WERI-Rb-1 (cell line): ENCODE results near the gene SOX18.
A peak's percentile ranks its signal among the peaks of the same experiment; 100 is the strongest.

ENCODE experiments used
- DNase-seq: peaks from one replicate; pipeline ENCODE4 v3.0.0-alpha.2; 2020
- H3K27ac ChIP-seq: fragments of 250-450 bp; sonication (Bioruptor Pico); 2 replicates; pipeline ENCODE4 v1.5.1; 2020; ENCODE audit warnings: mild to moderate bottlenecking, moderate library complexity
- H3K27me3 ChIP-seq: fragments of 250-450 bp; sonication (Bioruptor Pico); 2 replicates; pipeline ENCODE4 v1.5.1; 2021; ENCODE audit warnings: mild to moderate bottlenecking, low read depth, moderate library complexity; ENCODE audit not compliant: insufficient read depth, severe bottlenecking
- H3K36me3 ChIP-seq: fragments of 250-450 bp; sonication (Bioruptor Pico); 2 replicates; pipeline ENCODE4 v1.5.1; 2020; ENCODE audit warnings: mild to moderate bottlenecking, moderate library complexity
- H3K4me3 ChIP-seq: 2 replicates; pipeline ENCODE4 v1.5.1; 2011; ENCODE audit warnings: low read depth, mild to moderate bottlenecking, control low read depth, low read length
- H3K9me3 ChIP-seq: fragments of 250-450 bp; sonication (Bioruptor Pico); 2 replicates; pipeline ENCODE4 v1.5.1; 2021; ENCODE audit warnings: mild to moderate bottlenecking, moderate library complexity; ENCODE audit not compliant: severe bottlenecking
- CTCF ChIP-seq: IDR thresholded peaks from 2 replicates; pipeline ENCODE4 v1.5.1; 2011; ENCODE audit warnings: low read depth, mild to moderate bottlenecking, control low read depth, inconsistent platforms, low read length

Gene SOX18

GRCh38 chr20:64037498-64038213, 11.8 kb downstream of the SOX18 start:
- H3K4me3 ChIP-seq: peak overlapping the region; percentile 49
- TF ChIP-seq CTCF: no peak
- H3K36me3 ChIP-seq: no peaks in the 10 kb centered on the region
- peak; percentile 48 for DNase-seq
- H3K27me3 ChIP-seq: no peaks in the 10 kb centered on the region
- no peaks in the 10 kb centered on the region for H3K9me3 ChIP-seq
- peak overlapping the region; percentile 45 for H3K27ac ChIP-seq

GRCh38 chr20:64037199-64037497, 12.3 kb downstream of the SOX18 start:
- no peak for TF ChIP-seq CTCF
- H3K27ac ChIP-seq: no peak overlapping the region
- no peaks in the 10 kb centered on the region for H3K36me3 ChIP-seq
- no peak for DNase-seq
- no peak overlapping the region for H3K4me3 ChIP-seq
- H3K27me3 ChIP-seq: no peaks in the 10 kb centered on the region
- no peaks in the 10 kb centered on the region for H3K9me3 ChIP-seq

GRCh38 chr20:64036346-64037198, 12.9 kb downstream of the SOX18 start:
- no peak for TF ChIP-seq CTCF
- H3K4me3 ChIP-seq: no peak overlapping the region

GRCh38 chr20:64035933-64036345, 13.5 kb downstream of the SOX18 start, which contains the start of gene C20orf204:
Gene C20orf204 (plus strand): TSS chr20:64036182. CDS start chr20:64036324, 142 bp downstream.
- Histone ChIP-seq H3K4me3 (no peak within 1 kb of the TSS), H3K9me3 (no peaks in the 10 kb centered on the region), H3K36me3 (no peaks in the 10 kb centered on the region), H3K27me3 (no peaks in the 10 kb centered on the region), H3K27ac (peak within 1 kb of the TSS; percentile 72)
- DNase-seq: peak; percentile 73
- no peak for TF ChIP-seq CTCF

More at GRCh38 chr20:64036346-64037198, 12.9 kb downstream of the SOX18 start:
- no peak for DNase-seq
- Histone ChIP-seq H3K27ac (peak overlapping the region; percentile 72), H3K36me3 (no peaks in the 10 kb centered on the region), H3K9me3 (no peaks in the 10 kb centered on the region), H3K27me3 (no peaks in the 10 kb centered on the region)

- Histone ChIP-seq H3K4me3 (no peak overlapping the region), H3K9me3 (no peaks in the 10 kb centered on the region), H3K27ac (peak overlapping the region; percentile 72), H3K27me3 (no peaks in the 10 kb centered on the region), H3K36me3 (no peaks in the 10 kb centered on the region)
- no peak for TF ChIP-seq CTCF
- DNase-seq: no peak
Measured at GRCh38 chr20:64035066-64035932, 14.1 kb downstream of the SOX18 start.
